Adrenal gland (tissue), 12 donors: ENCODE data around the gene WWOX. TPM values are rescaled to one million over a fixed set of nuclear protein-coding genes. Genes with fewer than 3 reads are reported as not detected.
"Not testable (repeated sequence)": the region's sequence is repeated elsewhere in the genome, so short reads cannot be mapped to it uniquely, and the experiment has no call there.

Experiments used
- DNase-seq, 7 donors: peaks; one replicate each; pipeline ENCODE4 v3.0.0-alpha.2; 2019 to 2020
- H3K27ac ChIP-seq, 5 donors: fragments of 200-600 bp; sonication (generic) in 4 of 5; 1 replicate in 3 of 5; 2 replicates in 2 of 5; pipeline versions ENCODE4 v1.5.1 to v1.8.0; 2016 to 2020; ENCODE audit warnings: mild to moderate bottlenecking in 1 of 5
- H3K27me3 ChIP-seq: fragments of 200-600 bp; 2 replicates; pipeline ENCODE4 v1.8.0; 2021
- H3K36me3 ChIP-seq, 2 donors: fragments of 200-600 bp; replicated peaks in 1 of 2; 1 replicate in 1 of 2; 2 replicates in 1 of 2; pipeline versions ENCODE4 v1.5.1 to v1.8.0; 2018 to 2022
- H3K4me1 ChIP-seq, 2 donors: fragments of 200-600 bp; replicated peaks in 1 of 2; 1 replicate in 1 of 2; 2 replicates in 1 of 2; pipeline versions ENCODE4 v1.5.1 to v1.8.0; 2018 to 2021
- H3K4me3 ChIP-seq, 4 donors: fragments of 200-600 bp; sonication (generic) in 3 of 4; one replicate each; pipeline ENCODE4 v1.5.1; 2016 to 2018
- H3K9me3 ChIP-seq, 3 donors: fragments of 200-600 bp; sonication (generic) in 1 of 3; replicated peaks in 1 of 3; 1 replicate in 2 of 3; 2 replicates in 1 of 3; pipeline versions ENCODE4 v1.5.1 to v1.8.0; 2016 to 2021
- CTCF ChIP-seq, 6 experiments: fragments of 450-650 bp in 4 of 6; fragments of 200-600 bp in 2 of 6; sonication (generic) in 1 of 6; IDR thresholded peaks; 1 replicate in 5 of 6; 2 replicates in 1 of 6; pipeline versions ENCODE4 v1.5.1 to v1.8.0; 2016 to 2021; ENCODE audit warnings: antibody characterized with exemption in 6 of 6, mild to moderate bottlenecking in 2 of 6, moderate library complexity in 1 of 6
- POLR2A ChIP-seq, 2 donors: fragments of 450-650 bp; IDR thresholded peaks; one replicate each; pipeline ENCODE4 v1.6.1; 2017; ENCODE audit warnings: antibody characterized with exemption in 2 of 2, mild to moderate bottlenecking in 2 of 2, moderate library complexity in 1 of 2
- WGBS, 4 donors: extraction: QIAGEN DNeasy Blood & Tissue Kit in 2 of 4; methylation state at CpG; one replicate each; pipeline versions ENCODE4 v1.1.5 to v1.1.7; 2013 to 2017; 5-methylcytosine and 5-hydroxymethylcytosine counted together
- intact Hi-C, 2 donors: fragments of 100-400 bp; cut with DNase I; formaldehyde crosslinking; loops; one replicate each; pipeline versions ENCODE4 v1.14.1 to v1.15.0; 2022 to 2023
- polyA plus RNA-seq, 3 donors: library from polyadenylated mRNA; stranded (reverse); fragments of 200-250 nt in 2 of 3; fragments of 350-450 nt in 1 of 3; fragmentation: Illumina TruSeq in 1 of 3; extraction: RNeasy Lipid Tissue Mini Kit (QIAGEN cat#74804) in 1 of 3; gene quantifications; one replicate each; pipeline ENCODE4 v1.2.3, GENCODE V29; 2013 to 2014
- total RNA-seq, 9 donors: library from RNA; depleted of rRNA in 4 of 9; stranded (reverse); fragments of >200 nt in 4 of 9; fragments of 120-200 nt in 1 of 9; fragmentation: NEBNext Ultra II Directional in 1 of 9; extraction: Animal tissue kit (Norgen Biotek cat#: 25700) in 1 of 9; gene quantifications; one replicate each; pipeline versions ENCODE4 v1.1.0 to v1.2.4, GENCODE V29; 2013 to 2023
- donor health status: healthy with polysubstance abuse.
- donor health status: Bipolar disorder and iron deficiency.
- donor health status: DM: yes; HTN: yes; CAD: no.
- donor health status: DM: no; HTN: no; CAD: no.
- donor health status: DM: no; HTN: no; CAD: no.
- donor health status: DM: yes; HTN: yes; CAD: no.

The WWOX gene
- total and polyA plus RNA-seq, 12 donors: 11.8 to 74.6 (median 20.5) TPM

GRCh38 chr16:79049040-79049439, 949.6 kb downstream of the WWOX start:
- WGBS, 4 donors: 92 to 98% (median 95%) methylated on average over 6 of the region's 6 CpGs
- intact Hi-C loops: no loop called here
- Histone ChIP-seq H3K4me3 (no peak overlapping the region), H3K9me3 (no peaks in the 10 kb centered on the region), H3K36me3 (no peaks in the 10 kb centered on the region), H3K27me3 (no peaks in the 10 kb centered on the region), H3K27ac (no peak overlapping the region), H3K4me1 (no peaks in the 10 kb centered on the region)
- TF ChIP-seq CTCF (IDR thresholded peaks at IDR 0.05) (no peak), POLR2A (IDR thresholded peaks at IDR 0.05) (no peak)
- no peak for DNase-seq

GRCh38 chr16:79050063-79050462, 950.6 kb downstream of the WWOX start:
- Histone ChIP-seq H3K4me1 (no peaks in the 10 kb centered on the region), H3K27ac (no peak overlapping the region), H3K4me3 (no peak overlapping the region), H3K9me3 (no peaks in the 10 kb centered on the region), H3K27me3 (no peaks in the 10 kb centered on the region), H3K36me3 (no peaks in the 10 kb centered on the region)
- intact Hi-C loops: no loop called here
- TF ChIP-seq CTCF (IDR thresholded peaks at IDR 0.05) (no peak), POLR2A (IDR thresholded peaks at IDR 0.05) (no peak)
- no peak for DNase-seq
- WGBS, 4 donors: 83 to 98% (median 90%) methylated on average over 4 of the region's 4 CpGs

- Histone ChIP-seq H3K27me3 (no peaks in the 10 kb centered on the region), H3K4me1 (no peaks in the 10 kb centered on the region), H3K36me3 (no peaks in the 10 kb centered on the region), H3K9me3 (no peaks in the 10 kb centered on the region), H3K4me3 (no peak overlapping the region), H3K27ac (no peak overlapping the region)
- DNase-seq: no peak
- intact Hi-C loops: no loop called here
- WGBS, 4 donors: 87 to 94% (median 90%) methylated on average over 4 of the region's 4 CpGs
- TF ChIP-seq POLR2A (IDR thresholded peaks at IDR 0.05) (no peak), CTCF (IDR thresholded peaks at IDR 0.05) (no peak)
Observed at GRCh38 chr16:79051313-79051712, 951.9 kb downstream of the WWOX start.

- H3K4me1 ChIP-seq, H3K36me3 ChIP-seq, H3K27me3 ChIP-seq, H3K4me3 ChIP-seq, DNase-seq, H3K27ac ChIP-seq, intact Hi-C loops, H3K9me3 ChIP-seq: not testable (repeated sequence)
- WGBS, 4 donors: 81 to 92% (median 89%) methylated on average over 4 of the region's 4 CpGs
Observed at GRCh38 chr16:79052198-79052597, 952.7 kb downstream of the WWOX start.

DNA sequence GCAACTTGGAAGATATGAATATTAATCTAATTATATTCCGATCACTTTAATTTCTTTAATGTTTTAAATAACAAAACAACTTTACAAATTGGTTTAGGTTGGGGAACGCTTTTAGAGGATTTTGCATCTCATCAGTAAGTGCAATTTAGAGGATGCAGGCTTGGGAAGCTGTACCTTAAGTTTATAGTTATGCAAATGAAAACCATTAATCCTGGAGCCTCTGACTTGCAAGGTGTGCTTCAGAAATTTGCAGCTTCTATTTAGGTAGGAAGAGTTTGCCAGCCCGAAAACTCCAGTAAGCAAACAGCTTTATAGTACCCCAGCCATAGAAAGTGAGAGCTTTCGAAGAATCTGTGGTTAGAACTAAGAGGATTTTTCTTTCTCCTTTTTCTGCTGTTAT, 954.1 kb downstream of the WWOX start:
- H3K4me1 ChIP-seq: no peaks in the 10 kb centered on the region
- intact Hi-C loops: no loop called here
- no peaks in the 10 kb centered on the region for H3K36me3 ChIP-seq
- H3K9me3 ChIP-seq: no peaks in the 10 kb centered on the region
- no peak overlapping the region for H3K4me3 ChIP-seq
- H3K27me3 ChIP-seq: no peaks in the 10 kb centered on the region
- WGBS, 4 donors: 87 to 98% (median 93%) methylated on average over 4 of the region's 4 CpGs
- TF ChIP-seq CTCF (IDR thresholded peaks at IDR 0.05): no peak
- TF ChIP-seq POLR2A (IDR thresholded peaks at IDR 0.05): no peak
- DNase-seq: no peak
- no peak overlapping the region for H3K27ac ChIP-seq
